Measurements from ENCODE around the gene FJX1.
"Not testable (repeated sequence)": the region's sequence is repeated elsewhere in the genome, so short reads cannot be mapped to it uniquely, and the experiment has no call there.

Gene FJX1

GRCh38 chr11:35632301-35632700 is 14.0 kb downstream of the FJX1 start:
- DNase-seq (ENCODE audit: low spot score): no peak

GRCh38 chr11:35633827-35634423 is 15.7 kb downstream of the FJX1 start:
- no peak for DNase-seq (ENCODE audit: low spot score)

- no peak for DNase-seq (ENCODE audit: low spot score)
Observed at GRCh38 chr11:35635933-35636332, 17.7 kb downstream of the FJX1 start.

GRCh38 chr11:35639591-35640179 is 21.4 kb downstream of the FJX1 start:
- DNase-seq (ENCODE audit: low spot score): no peak

- no peak for DNase-seq (ENCODE audit: low spot score)
Observed at GRCh38 chr11:35641171-35641897, 23.1 kb downstream of the FJX1 start.

- no peak for DNase-seq (ENCODE audit: low spot score)
Observed at GRCh38 chr11:35641964-35642363, 23.7 kb downstream of the FJX1 start.

GRCh38 chr11:35647421-35648093 is 29.3 kb downstream of the FJX1 start:
- no peak for DNase-seq (ENCODE audit: low spot score)

GRCh38 chr11:35650006-35650405 is 31.7 kb downstream of the FJX1 start:
- peak; percentile 59 for DNase-seq (ENCODE audit: low spot score)

GRCh38 chr11:35650467-35650866 is 32.2 kb downstream of the FJX1 start:
- DNase-seq (ENCODE audit: low spot score): no peak

- no peak for DNase-seq (ENCODE audit: low spot score)
Observed at GRCh38 chr11:35651263-35651662, 33.0 kb downstream of the FJX1 start.

GRCh38 chr11:35652786-35653185 is 34.5 kb downstream of the FJX1 start:
- not testable (repeated sequence) for DNase-seq (ENCODE audit: low spot score)

GRCh38 chr11:35654711-35655110 is 36.5 kb downstream of the FJX1 start:
- DNase-seq (ENCODE audit: low spot score): no peak

GRCh38 chr11:35655254-35655653 is 37.0 kb downstream of the FJX1 start:
- DNase-seq (ENCODE audit: low spot score): no peak

GRCh38 chr11:35655856-35656255 is 37.6 kb downstream of the FJX1 start:
- DNase-seq (ENCODE audit: low spot score): no peak

- DNase-seq (ENCODE audit: low spot score): no peak
Observed at GRCh38 chr11:35658020-35658948, 40.0 kb downstream of the FJX1 start.

- no peak for DNase-seq (ENCODE audit: low spot score)
Observed at GRCh38 chr11:35661534-35661933, 43.3 kb downstream of the FJX1 start.

GRCh38 chr11:35662061-35662648 is 43.9 kb downstream of the FJX1 start:
- DNase-seq (ENCODE audit: low spot score): peak; percentile 27

GRCh38 chr11:35662649-35663407 is 44.6 kb downstream of the FJX1 start, which contains the start of gene TRIM44:
Gene TRIM44, plus strand, starts transcription at chr11:35662775. Its CDS starts 337 bp downstream, at chr11:35663112.
- DNase-seq (ENCODE audit: low spot score): peak; percentile 91

- no peak for DNase-seq (ENCODE audit: low spot score)
Observed at GRCh38 chr11:35663408-35663702, 45.1 kb downstream of the FJX1 start.

- peak; percentile 83 for DNase-seq (ENCODE audit: low spot score)
Observed at GRCh38 chr11:35664977-35665441, 46.7 kb downstream of the FJX1 start.

GRCh38 chr11:35667257-35667656 is 49.0 kb downstream of the FJX1 start:
- no peak for DNase-seq (ENCODE audit: low spot score)
